Measurements from ENCODE around the gene CDON.

Gene CDON

DNA sequence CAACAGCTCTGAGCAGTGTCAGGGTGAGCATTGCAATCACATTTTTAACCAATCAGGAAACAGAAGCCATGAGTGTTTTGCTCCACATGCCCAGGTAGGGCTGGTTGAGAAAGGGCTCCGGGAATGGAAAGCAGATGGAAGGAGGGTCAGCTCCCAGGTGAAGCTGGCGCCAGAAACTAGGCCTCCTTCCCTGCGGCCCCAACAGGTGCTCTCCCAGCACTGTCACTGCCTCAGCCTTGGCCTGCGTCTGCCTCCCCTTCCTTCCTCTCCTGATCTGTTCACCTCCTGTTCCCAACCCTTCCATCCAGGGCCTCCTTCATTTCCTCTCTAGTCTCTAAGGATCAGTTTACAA lies 121.4 kb downstream of the CDON start:
- Mint-ChIP-seq H3K27ac (peak overlapping the region; percentile 65 to 96 (median 88)), H3K4me3 (no peak overlapping the region), H3K27me3 (ENCODE audit: low read depth) (peaks cover 8% of the 10 kb centered on the region), H3K4me1 (peaks cover 61% of the 10 kb centered on the region), H3K36me3 (ENCODE audit: low read depth) (no peaks in the 10 kb centered on the region), H3K9me3 (no peaks in the 10 kb centered on the region)
- TF ChIP-seq, protein P1, sequence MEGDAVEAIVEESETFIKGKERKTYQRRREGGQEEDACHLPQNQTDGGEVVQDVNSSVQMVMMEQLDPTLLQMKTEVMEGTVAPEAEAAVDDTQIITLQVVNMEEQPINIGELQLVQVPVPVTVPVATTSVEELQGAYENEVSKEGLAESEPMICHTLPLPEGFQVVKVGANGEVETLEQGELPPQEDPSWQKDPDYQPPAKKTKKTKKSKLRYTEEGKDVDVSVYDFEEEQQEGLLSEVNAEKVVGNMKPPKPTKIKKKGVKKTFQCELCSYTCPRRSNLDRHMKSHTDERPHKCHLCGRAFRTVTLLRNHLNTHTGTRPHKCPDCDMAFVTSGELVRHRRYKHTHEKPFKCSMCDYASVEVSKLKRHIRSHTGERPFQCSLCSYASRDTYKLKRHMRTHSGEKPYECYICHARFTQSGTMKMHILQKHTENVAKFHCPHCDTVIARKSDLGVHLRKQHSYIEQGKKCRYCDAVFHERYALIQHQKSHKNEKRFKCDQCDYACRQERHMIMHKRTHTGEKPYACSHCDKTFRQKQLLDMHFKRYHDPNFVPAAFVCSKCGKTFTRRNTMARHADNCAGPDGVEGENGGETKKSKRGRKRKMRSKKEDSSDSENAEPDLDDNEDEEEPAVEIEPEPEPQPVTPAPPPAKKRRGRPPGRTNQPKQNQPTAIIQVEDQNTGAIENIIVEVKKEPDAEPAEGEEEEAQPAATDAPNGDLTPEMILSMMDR (IDR thresholded peaks at IDR 0.05; ENCODE audit: unreplicated experiment in 3 of 3), result no peak

DNA sequence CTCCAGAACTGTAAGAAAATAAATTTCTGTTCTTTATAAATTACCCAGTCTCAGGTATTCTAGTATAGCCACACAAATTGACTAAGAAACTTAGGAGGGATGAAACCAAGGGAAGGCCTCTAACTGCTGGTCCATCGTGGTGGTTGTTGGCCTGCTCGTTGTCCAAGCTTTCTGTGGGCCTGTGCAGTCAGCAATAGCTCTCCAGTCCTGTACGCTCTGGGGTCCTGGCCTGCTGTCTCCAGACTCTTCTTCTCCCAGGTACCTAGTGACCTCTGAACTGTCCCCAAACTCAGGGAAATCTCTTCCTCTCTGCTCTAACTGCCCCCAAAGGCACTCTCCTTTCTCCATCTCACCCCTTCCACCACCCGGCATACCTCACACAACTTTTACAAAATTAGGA lies 122.5 kb downstream of the CDON start:
- Mint-ChIP-seq H3K9me3 (no peaks in the 10 kb centered on the region), H3K36me3 (ENCODE audit: low read depth) (no peaks in the 10 kb centered on the region), H3K27ac (peak overlapping the region in 2 of 3 experiments; percentile 16 to 54), H3K4me1 (peaks cover 68% of the 10 kb centered on the region), H3K27me3 (ENCODE audit: low read depth) (peaks cover 8% of the 10 kb centered on the region), H3K4me3 (no peak overlapping the region)
- TF ChIP-seq, protein P1 (IDR thresholded peaks at IDR 0.05; ENCODE audit: unreplicated experiment in 3 of 3), result no peak

DNA sequence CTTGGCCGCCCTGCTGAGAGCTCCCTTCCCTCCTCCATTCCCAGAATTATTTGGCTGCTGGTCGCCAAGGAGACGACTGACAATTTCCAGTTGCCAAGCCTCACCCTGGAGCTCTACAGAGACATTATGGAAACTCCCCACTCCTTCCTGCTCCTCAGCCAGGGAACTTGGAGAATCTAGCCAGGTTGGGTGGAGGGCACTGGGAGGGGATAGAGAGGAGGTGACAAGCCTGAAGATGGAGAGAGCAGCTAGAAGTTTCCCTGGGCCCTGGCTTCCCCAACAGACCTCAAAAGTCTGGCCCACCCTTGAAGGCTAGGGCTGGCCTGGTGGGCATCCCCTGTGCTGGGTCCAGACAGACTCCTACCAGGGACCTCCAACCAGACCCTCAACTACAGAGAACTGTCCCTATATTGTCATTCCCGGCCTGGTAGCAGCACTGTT lies 123.6 kb downstream of the CDON start:
- Mint-ChIP-seq H3K9me3 (no peaks in the 10 kb centered on the region), H3K4me1 (peaks cover 65% of the 10 kb centered on the region), H3K4me3 (peak overlapping the region in 1 of 3 experiments; percentile 67), H3K27ac (peak overlapping the region; percentile 68 to 95 (median 93)), H3K27me3 (ENCODE audit: low read depth) (peaks cover 4% of the 10 kb centered on the region), H3K36me3 (ENCODE audit: low read depth) (no peaks in the 10 kb centered on the region)
- TF ChIP-seq, protein P1 (IDR thresholded peaks at IDR 0.05; ENCODE audit: unreplicated experiment in 3 of 3), result no peak

DNA sequence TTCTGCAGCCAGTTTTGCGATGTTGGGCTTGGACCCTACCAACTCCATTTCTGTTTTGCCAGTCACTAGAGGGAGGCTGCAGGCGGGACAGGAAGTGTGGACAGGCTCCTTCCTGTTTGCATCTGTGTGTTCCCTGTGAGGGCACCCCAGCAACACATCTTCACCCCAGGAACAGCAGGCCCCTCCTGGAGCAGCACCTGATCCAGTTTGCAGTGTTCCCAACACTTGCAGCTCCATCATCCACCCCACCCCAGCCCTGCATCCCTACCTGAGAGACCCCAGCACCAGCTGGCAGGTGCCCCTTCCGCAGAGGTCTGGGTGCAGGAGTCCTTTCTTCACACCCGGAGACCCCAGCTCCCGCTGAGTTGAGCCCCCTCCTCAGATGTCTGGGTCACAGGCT lies 124.2 kb downstream of the CDON start:
- no peaks in the 10 kb centered on the region for H3K9me3 Mint-ChIP-seq
- peaks cover 4% of the 10 kb centered on the region for H3K27me3 Mint-ChIP-seq (ENCODE audit: low read depth)
- TF ChIP-seq, protein P1 (IDR thresholded peaks at IDR 0.05; ENCODE audit: unreplicated experiment in 3 of 3), result no peak
- peak overlapping the region; percentile 68 to 95 (median 93) for H3K27ac Mint-ChIP-seq
- H3K4me3 Mint-ChIP-seq, result no peak overlapping the region
- no peaks in the 10 kb centered on the region for H3K36me3 Mint-ChIP-seq (ENCODE audit: low read depth)
- peaks cover 66% of the 10 kb centered on the region for H3K4me1 Mint-ChIP-seq

DNA sequence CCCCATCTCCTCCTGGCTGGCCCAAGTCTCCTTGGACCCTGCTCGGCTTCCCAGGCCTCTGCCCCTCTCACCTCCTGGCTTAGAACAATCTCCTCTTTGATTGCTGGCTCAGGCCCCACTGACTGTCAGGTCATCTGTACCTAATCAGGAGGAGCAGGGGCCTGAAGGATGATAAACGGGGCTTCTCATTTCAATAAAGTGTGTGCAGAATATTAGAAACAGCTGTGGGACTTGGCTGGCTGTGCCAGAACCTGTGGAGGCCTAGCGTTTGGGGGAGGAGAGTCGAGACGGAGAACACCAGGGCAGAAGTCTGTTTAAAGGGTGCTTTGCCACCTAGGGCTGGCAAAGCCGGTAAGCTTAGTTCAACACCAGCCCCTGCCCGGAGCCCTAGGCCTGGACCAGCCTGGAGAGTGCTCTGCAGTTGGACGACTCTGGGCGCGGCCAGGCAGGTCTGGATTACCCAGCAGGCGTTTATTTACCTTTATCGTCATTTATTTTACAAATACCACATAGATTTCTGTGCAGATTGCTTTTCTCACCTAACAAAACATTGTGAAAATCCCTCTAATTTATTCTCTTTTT lies 127.0 kb downstream of the CDON start:
- Mint-ChIP-seq H3K27me3 (ENCODE audit: low read depth) (peaks cover 5% of the 10 kb centered on the region), H3K4me1 (peaks cover 66% of the 10 kb centered on the region), H3K27ac (peak overlapping the region; percentile 91 to 96 (median 91)), H3K9me3 (no peaks in the 10 kb centered on the region), H3K4me3 (peak overlapping the region in 1 of 3 experiments; percentile 8), H3K36me3 (ENCODE audit: low read depth) (no peaks in the 10 kb centered on the region)
- TF ChIP-seq, protein P1 (IDR thresholded peaks at IDR 0.05; ENCODE audit: unreplicated experiment in 3 of 3), result no peak

DNA sequence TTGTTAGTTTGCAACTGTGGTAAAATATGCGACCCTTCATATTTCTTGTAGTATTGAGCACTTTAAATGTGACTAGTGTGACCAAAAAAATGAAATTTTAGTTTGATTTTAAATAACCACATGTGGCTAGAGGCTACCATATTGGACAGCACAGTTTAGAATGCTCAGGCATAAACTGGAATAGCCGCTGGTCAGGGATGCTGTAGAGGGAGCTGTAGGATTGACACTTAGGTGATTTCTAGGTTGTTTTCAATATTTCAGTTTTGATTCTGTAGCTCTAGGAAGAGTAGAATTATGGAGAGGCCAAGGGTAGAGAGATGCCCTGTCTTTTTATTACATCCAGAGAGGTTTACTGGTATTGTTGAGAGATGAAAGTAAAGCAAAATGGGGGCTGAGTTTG lies 127.6 kb downstream of the CDON start:
- Mint-ChIP-seq H3K27me3 (ENCODE audit: low read depth) (peaks cover 8% of the 10 kb centered on the region), H3K4me3 (peak overlapping the region in 1 of 3 experiments; percentile 11), H3K9me3 (no peaks in the 10 kb centered on the region), H3K36me3 (ENCODE audit: low read depth) (no peaks in the 10 kb centered on the region), H3K4me1 (peaks cover 62% of the 10 kb centered on the region), H3K27ac (peak overlapping the region; percentile 91 to 96 (median 91))
- TF ChIP-seq, protein P1 (IDR thresholded peaks at IDR 0.05; ENCODE audit: unreplicated experiment in 3 of 3), result no peak

Data from nephron (organoid).